SK-N-SH (cell line): ENCODE results near the gene TSPAN32. TPM values are rescaled to one million over a fixed set of nuclear protein-coding genes. Genes with fewer than 3 reads are reported as not detected.

Experiments used
- CTCF ChIA-PET: fragments of 300-600, 350-600 bp; formaldehyde crosslinking; extraction: SDS; loops from one replicate; lab custom pipeline; 2021; lab: Yijun Ruan, JAX
- POLR2A ChIA-PET: fragments of 350-600 bp; sonication (Branson Sonifier 250); formaldehyde crosslinking; extraction: SDS; loops from one replicate; lab custom pipeline; 2020; ENCODE audit warnings: antibody characterized with exemption, inconsistent platforms; lab: Yijun Ruan, JAX
- DNase-seq: peaks from one replicate; pipeline ENCODE4 v3.0.0; 2012
- H2AFZ ChIP-seq: fragments of 200-600 bp; sonication (generic); 2 replicates; pipeline ENCODE4 v1.8.1; 2016; ENCODE audit warnings: antibody characterized with exemption, mild to moderate bottlenecking, low read depth
- H3F3A ChIP-seq: fragments of 200-600 bp; sonication (generic); replicated peaks from 2 replicates; pipeline ENCODE3; 2016; ENCODE audit warnings: antibody characterized with exemption, mild to moderate bottlenecking; ENCODE audit not compliant: insufficient read depth
- H3K27ac ChIP-seq, 2 experiments: fragments of 200-500 bp in 1 of 2; fragments of 200-600 bp in 1 of 2; sonication (Bioruptor generic) in 1 of 2; sonication (generic), shearing (Covaris generic) in 1 of 2; 2 replicates each; pipeline versions ENCODE4 v1.5.1 to v1.6.1; 2014 to 2016; ENCODE audit warnings: low read depth in 2 of 2, inconsistent platforms in 1 of 2, low read length in 1 of 2, mild to moderate bottlenecking in 1 of 2, mixed read lengths in 1 of 2
- H3K27me3 ChIP-seq: fragments of 200-600 bp; sonication (generic), shearing (Covaris generic); 2 replicates; pipeline ENCODE4 v1.6.1; 2016; ENCODE audit warnings: mixed run types; ENCODE audit not compliant: insufficient read depth
- H3K36me3 ChIP-seq, 2 experiments: fragments of 200-500 bp in 1 of 2; fragments of 200-600 bp in 1 of 2; sonication (Bioruptor generic) in 1 of 2; sonication (generic) in 1 of 2; replicated peaks in 1 of 2; 2 replicates each; pipeline versions ENCODE3 to v1.5.1; 2014 to 2016; ENCODE audit warnings: low read length in 1 of 2, mild to moderate bottlenecking in 1 of 2; ENCODE audit not compliant: insufficient read depth in 2 of 2, control insufficient read depth in 1 of 2
- H3K4me1 ChIP-seq, 2 experiments: fragments of 200-500 bp in 1 of 2; fragments of 200-600 bp in 1 of 2; sonication (Bioruptor generic) in 1 of 2; sonication (generic), shearing (Covaris generic) in 1 of 2; 2 replicates each; pipeline versions ENCODE4 v1.5.1 to v1.6.1; 2014 to 2016; ENCODE audit warnings: low read depth in 1 of 2, low read length in 1 of 2, mixed run types in 1 of 2; ENCODE audit not compliant: insufficient read depth in 2 of 2, control insufficient read depth in 1 of 2
- H3K4me2 ChIP-seq: fragments of 200-600 bp; sonication (generic), shearing (Covaris generic); 2 replicates; pipeline ENCODE4 v1.6.1; 2017; ENCODE audit warnings: mixed run types
- H3K4me3 ChIP-seq, 2 experiments: fragments of 200-500 bp in 1 of 2; fragments of 200-600 bp in 1 of 2; sonication (Bioruptor generic) in 1 of 2; sonication (generic), shearing (Covaris generic) in 1 of 2; 2 replicates each; pipeline versions ENCODE4 v1.5.1 to v1.8.1; 2014 to 2016; ENCODE audit warnings: low read depth in 2 of 2, inconsistent platforms in 1 of 2, low read length in 1 of 2, mild to moderate bottlenecking in 1 of 2, mixed read lengths in 1 of 2, moderate library complexity in 1 of 2
- H3K79me2 ChIP-seq: fragments of 200-600 bp; sonication (generic); 2 replicates; pipeline ENCODE4 v1.8.1; 2017; ENCODE audit warnings: mild to moderate bottlenecking; ENCODE audit not compliant: insufficient read depth
- H3K9ac ChIP-seq: fragments of 200-600 bp; sonication (generic); 2 replicates; pipeline ENCODE4 v1.6.1; 2017; ENCODE audit warnings: mixed run types
- H3K9me2 ChIP-seq: fragments of 200-600 bp; sonication (generic); 2 replicates; pipeline ENCODE4 v1.6.1; 2017; ENCODE audit warnings: mixed run types
- H3K9me3 ChIP-seq: fragments of 200-600 bp; sonication (generic); 2 replicates; pipeline ENCODE4 v1.6.1; 2017; ENCODE audit warnings: mixed run types, mild to moderate bottlenecking, moderate library complexity
- H4K20me1 ChIP-seq: fragments of 200-600 bp; sonication (generic); 2 replicates; pipeline ENCODE4 v1.6.1; 2017; ENCODE audit warnings: mild to moderate bottlenecking, mixed run types; ENCODE audit not compliant: insufficient read depth
- CTCF ChIP-seq: fragments of 200-600 bp; sonication (generic); IDR thresholded peaks from 2 replicates; pipeline ENCODE4 v1.6.1; 2017; ENCODE audit warnings: antibody characterized with exemption, mild to moderate bottlenecking, moderate library complexity
- FOSL2 ChIP-seq: IDR thresholded peaks from 2 replicates; pipeline ENCODE4 v1.4.0; 2012; ENCODE audit warnings: low read depth, mild to moderate bottlenecking, moderate library complexity, borderline replicate concordance
- MAX ChIP-seq: IDR thresholded peaks from 2 replicates; pipeline ENCODE4 v1.4.0; 2012; ENCODE audit warnings: low read depth
- MXI1 ChIP-seq: IDR thresholded peaks from 2 replicates; pipeline ENCODE4 v1.6.1; 2012; ENCODE audit warnings: mild to moderate bottlenecking, low read depth, low read length, improper control_type of control experiment
- PBX3 ChIP-seq: IDR thresholded peaks from 2 replicates; pipeline ENCODE4; 2012
- RAD21 ChIP-seq: IDR thresholded peaks from 2 replicates; pipeline ENCODE4 v1.6.1; 2012; ENCODE audit warnings: mild to moderate bottlenecking, low read length
- RCOR1 ChIP-seq: fragments of 150-350 bp; IDR thresholded peaks from 2 replicates; pipeline ENCODE4 v1.6.1; 2017; ENCODE audit warnings: antibody characterized with exemption, low read length
- SIN3A ChIP-seq: IDR thresholded peaks from 2 replicates; pipeline ENCODE4 v1.6.1; 2012; ENCODE audit warnings: low read depth, mild to moderate bottlenecking, low read length, moderate library complexity, borderline replicate concordance
- TEAD4 ChIP-seq: IDR thresholded peaks from 2 replicates; pipeline ENCODE4 v1.4.0; 2012; ENCODE audit warnings: mild to moderate bottlenecking, borderline replicate concordance; ENCODE audit not compliant: insufficient read depth
- USF1 ChIP-seq: IDR thresholded peaks from 2 replicates; pipeline ENCODE4 v1.4.0; 2012; ENCODE audit warnings: low read depth, borderline replicate concordance
- WGBS: methylation state at CpG from one replicate; pipeline ENCODE4 v1.1.6; 2017; ENCODE audit warnings: low lambda C conversion rate; 5-methylcytosine and 5-hydroxymethylcytosine counted together
- polyA plus RNA-seq, 3 experiments: library from polyadenylated mRNA; depleted of rRNA; stranded (reverse); fragments of >200 nt; gene quantifications; 2 replicates each; pipeline ENCODE4 v1.2.3, GENCODE V29; 2012

The TSPAN32 gene
- polyA plus RNA-seq, 1 of the 3 experiments (the other 2 are of a cell fraction): 0.12 TPM

GRCh38 chr11:2265396-2265795, 36.4 kb upstream of the TSPAN32 start:
- WGBS: 75% methylated on average over 2 of the region's 2 CpGs
- Histone ChIP-seq H3K9ac (no peak overlapping the region), H2AFZ (no peak overlapping the region), H3K4me3 (no peak overlapping the region), H3K4me1 (no peaks in the 10 kb centered on the region), H3K9me3 (no peaks in the 10 kb centered on the region), H3K79me2 (no peaks in the 10 kb centered on the region), H4K20me1 (no peaks in the 10 kb centered on the region), H3F3A (no peaks in the 10 kb centered on the region), H3K27ac (no peak overlapping the region), H3K36me3 (no peaks in the 10 kb centered on the region), H3K27me3 (peaks cover 10% of the 10 kb centered on the region; the same call in 1 of the 2 replicates), H3K9me2 (no peaks in the 10 kb centered on the region), H3K4me2 (no peak overlapping the region)
- DNase-seq: no peak
- CTCF ChIA-PET: interaction anchor here (0.7 kb wide), 1 partner anchor 40 kb away, joined by 3 read pairs; no protein-coding TSS in a partner anchor
- TF ChIP-seq MAX: no peak
- no peak for TF ChIP-seq CTCF
- TF ChIP-seq FOSL2: no peak
- TF ChIP-seq PBX3: no peak
- POLR2A ChIA-PET: no interaction called here

GRCh38 chr11:2265854-2266585, 35.8 kb upstream of the TSPAN32 start:
- no peaks in the 10 kb centered on the region for H3K9me3 ChIP-seq
- no peaks in the 10 kb centered on the region for H3F3A ChIP-seq
- H4K20me1 ChIP-seq: no peaks in the 10 kb centered on the region
- no peak overlapping the region for H3K9ac ChIP-seq
- no peak for DNase-seq
- TF ChIP-seq RCOR1 (no peak), PBX3 (no peak), TEAD4 (no peak), SIN3A (no peak), RAD21 (no peak), MXI1 (no peak), MAX (no peak), USF1 (no peak)
- no peaks in the 10 kb centered on the region for H3K9me2 ChIP-seq
- CTCF ChIA-PET: interaction anchor here (0.7 kb wide), 1 partner anchor 39 kb away, joined by 3 read pairs; no protein-coding TSS in a partner anchor
- 63% methylated on average over 20 of the region's 24 CpGs for WGBS
- peaks cover 10% of the 10 kb centered on the region; the same call in 1 of the 2 replicates for H3K27me3 ChIP-seq
- POLR2A ChIA-PET: no interaction called here
- H3K79me2 ChIP-seq: no peaks in the 10 kb centered on the region
- no peak overlapping the region for H2AFZ ChIP-seq
- H3K4me3 ChIP-seq: no peak overlapping the region
- H3K27ac ChIP-seq: no peak overlapping the region
- H3K4me1 ChIP-seq: no peaks in the 10 kb centered on the region
- H3K4me2 ChIP-seq: no peak overlapping the region
- no peaks in the 10 kb centered on the region for H3K36me3 ChIP-seq
